Measurements from ENCODE around the gene GNAL. TPM values are rescaled to one million over a fixed set of nuclear protein-coding genes. Genes with fewer than 3 reads are reported as not detected.

The GNAL gene
- total RNA-seq, 1 donor from 2014 or later: 14.7 TPM

DNA sequence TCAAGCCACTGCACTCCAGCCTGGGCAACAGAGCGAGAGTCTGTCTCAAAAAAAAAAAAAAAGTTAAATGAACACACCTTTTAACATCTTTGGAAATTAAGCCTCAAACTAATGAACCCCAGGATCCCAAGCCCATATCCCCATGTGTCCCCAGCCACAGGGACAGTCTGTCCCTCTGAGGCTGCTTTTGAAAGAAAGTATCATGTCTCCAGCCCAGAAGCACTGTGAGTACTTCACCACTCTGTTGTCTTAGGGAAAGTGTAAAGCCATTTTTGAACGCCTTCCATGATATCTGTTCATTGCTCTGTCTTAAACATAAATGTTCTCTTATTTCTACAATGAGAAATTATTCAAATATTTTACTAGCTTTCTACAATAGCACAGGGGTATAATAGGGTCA lies 110.0 kb downstream of the GNAL start:
- Histone ChIP-seq H3K4me3 (ENCODE audit: low read depth, low read length) (no peak overlapping the region), H3K27me3 (ENCODE audit: control insufficient read depth, insufficient read depth, low read length) (no peaks in the 10 kb centered on the region), H3K36me3 (ENCODE audit: control insufficient read depth, insufficient read depth, low read length) (no peaks in the 10 kb centered on the region)
- TF ChIP-seq, protein P1, sequence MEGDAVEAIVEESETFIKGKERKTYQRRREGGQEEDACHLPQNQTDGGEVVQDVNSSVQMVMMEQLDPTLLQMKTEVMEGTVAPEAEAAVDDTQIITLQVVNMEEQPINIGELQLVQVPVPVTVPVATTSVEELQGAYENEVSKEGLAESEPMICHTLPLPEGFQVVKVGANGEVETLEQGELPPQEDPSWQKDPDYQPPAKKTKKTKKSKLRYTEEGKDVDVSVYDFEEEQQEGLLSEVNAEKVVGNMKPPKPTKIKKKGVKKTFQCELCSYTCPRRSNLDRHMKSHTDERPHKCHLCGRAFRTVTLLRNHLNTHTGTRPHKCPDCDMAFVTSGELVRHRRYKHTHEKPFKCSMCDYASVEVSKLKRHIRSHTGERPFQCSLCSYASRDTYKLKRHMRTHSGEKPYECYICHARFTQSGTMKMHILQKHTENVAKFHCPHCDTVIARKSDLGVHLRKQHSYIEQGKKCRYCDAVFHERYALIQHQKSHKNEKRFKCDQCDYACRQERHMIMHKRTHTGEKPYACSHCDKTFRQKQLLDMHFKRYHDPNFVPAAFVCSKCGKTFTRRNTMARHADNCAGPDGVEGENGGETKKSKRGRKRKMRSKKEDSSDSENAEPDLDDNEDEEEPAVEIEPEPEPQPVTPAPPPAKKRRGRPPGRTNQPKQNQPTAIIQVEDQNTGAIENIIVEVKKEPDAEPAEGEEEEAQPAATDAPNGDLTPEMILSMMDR (IDR thresholded peaks at IDR 0.05; ENCODE audit: insufficient read depth, low read length, poor library complexity, severe bottlenecking): no peak
- no peak for DNase-seq (ENCODE audit: low read depth)

DNA sequence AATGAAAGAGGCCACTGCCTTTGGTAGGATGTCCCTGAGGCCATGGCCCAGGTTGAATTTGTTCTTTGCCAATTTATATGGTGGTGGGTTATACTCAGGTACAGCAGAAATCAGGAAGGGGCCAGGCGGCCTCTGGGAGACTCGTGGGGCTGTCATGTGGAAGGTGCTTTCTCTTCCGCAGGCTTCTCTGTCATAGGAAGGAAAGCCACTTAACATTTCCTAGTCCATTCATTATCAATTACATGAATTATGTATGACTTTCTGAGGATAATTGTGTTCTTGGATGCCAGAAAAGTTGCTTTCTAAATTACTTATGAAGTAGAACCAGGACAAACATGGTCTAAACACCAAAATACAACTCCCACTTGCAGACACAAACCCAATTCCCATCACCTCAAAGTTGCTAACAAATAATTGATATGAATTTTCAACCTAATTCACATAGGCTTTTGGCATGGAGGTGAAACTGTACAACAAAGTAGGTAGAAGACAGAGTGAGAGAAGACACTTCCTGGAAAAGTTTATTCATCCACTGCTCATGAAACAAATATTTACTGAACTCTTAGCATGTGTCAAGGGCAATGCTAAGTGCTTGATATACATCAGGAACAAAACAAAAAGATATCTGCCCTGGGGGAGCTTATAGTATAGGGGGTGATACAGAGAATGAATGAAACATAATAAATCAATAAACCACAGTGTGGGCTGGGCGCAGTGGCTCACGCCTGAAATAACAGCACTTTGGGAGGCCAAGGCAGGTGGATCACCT lies 111.7 kb downstream of the GNAL start:
- no peaks in the 10 kb centered on the region for H3K36me3 ChIP-seq (ENCODE audit: control insufficient read depth, insufficient read depth, low read length)
- no peak for DNase-seq (ENCODE audit: low read depth)
- H3K4me3 ChIP-seq (ENCODE audit: low read depth, low read length): no peak overlapping the region
- TF ChIP-seq, protein P1 (IDR thresholded peaks at IDR 0.05; ENCODE audit: insufficient read depth, low read length, poor library complexity, severe bottlenecking): no peak
- H3K27me3 ChIP-seq (ENCODE audit: control insufficient read depth, insufficient read depth, low read length): no peaks in the 10 kb centered on the region

DNA sequence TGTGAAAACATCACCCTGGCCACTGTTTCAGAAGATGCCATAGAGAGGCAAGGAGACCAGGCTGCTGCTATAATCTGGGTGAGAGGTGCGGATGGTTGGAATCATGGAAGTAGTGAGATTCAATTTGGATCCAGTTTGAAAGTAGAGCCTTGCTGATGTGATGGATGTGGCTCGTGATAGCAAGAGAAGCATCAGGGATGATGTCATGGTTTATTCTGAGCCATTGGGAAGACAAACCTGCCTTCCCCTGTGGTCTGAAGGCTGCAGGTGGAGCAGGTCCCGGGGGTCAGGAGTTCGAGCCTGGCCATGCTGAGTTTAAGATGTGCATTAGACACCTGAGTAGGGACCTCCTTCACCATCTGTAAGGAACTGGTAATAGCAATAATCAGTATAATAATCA lies 112.5 kb downstream of the GNAL start:
- Histone ChIP-seq H3K27me3 (ENCODE audit: control insufficient read depth, insufficient read depth, low read length) (no peaks in the 10 kb centered on the region), H3K36me3 (ENCODE audit: control insufficient read depth, insufficient read depth, low read length) (no peaks in the 10 kb centered on the region), H3K4me3 (ENCODE audit: low read depth, low read length) (no peak overlapping the region)
- TF ChIP-seq, protein P1 (IDR thresholded peaks at IDR 0.05; ENCODE audit: insufficient read depth, low read length, poor library complexity, severe bottlenecking): no peak
- no peak for DNase-seq (ENCODE audit: low read depth)

DNA sequence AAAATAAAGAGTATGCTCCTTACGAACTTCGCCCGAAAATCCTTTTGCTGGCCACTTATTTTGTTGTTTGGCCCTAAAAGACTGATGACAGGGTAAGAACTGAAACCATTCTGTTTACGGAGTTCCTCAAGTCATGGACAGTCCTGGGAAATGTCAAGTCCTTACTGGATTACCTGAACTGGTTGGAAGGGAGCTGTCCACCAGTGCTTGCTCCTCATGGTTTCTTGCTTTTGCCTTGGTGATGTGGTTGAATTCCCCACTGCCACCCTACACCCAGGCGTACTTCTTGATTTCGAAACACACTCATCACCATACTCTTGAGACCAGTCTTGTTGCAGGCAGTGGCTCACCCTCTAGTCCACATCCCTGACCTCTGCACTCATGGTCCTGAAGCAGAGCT lies 113.1 kb downstream of the GNAL start:
- H3K27me3 ChIP-seq (ENCODE audit: control insufficient read depth, insufficient read depth, low read length): no peaks in the 10 kb centered on the region
- TF ChIP-seq, protein P1 (IDR thresholded peaks at IDR 0.05; ENCODE audit: insufficient read depth, low read length, poor library complexity, severe bottlenecking): no peak
- no peak for DNase-seq (ENCODE audit: low read depth)
- H3K36me3 ChIP-seq (ENCODE audit: control insufficient read depth, insufficient read depth, low read length): no peaks in the 10 kb centered on the region
- no peak overlapping the region for H3K4me3 ChIP-seq (ENCODE audit: low read depth, low read length)

DNA sequence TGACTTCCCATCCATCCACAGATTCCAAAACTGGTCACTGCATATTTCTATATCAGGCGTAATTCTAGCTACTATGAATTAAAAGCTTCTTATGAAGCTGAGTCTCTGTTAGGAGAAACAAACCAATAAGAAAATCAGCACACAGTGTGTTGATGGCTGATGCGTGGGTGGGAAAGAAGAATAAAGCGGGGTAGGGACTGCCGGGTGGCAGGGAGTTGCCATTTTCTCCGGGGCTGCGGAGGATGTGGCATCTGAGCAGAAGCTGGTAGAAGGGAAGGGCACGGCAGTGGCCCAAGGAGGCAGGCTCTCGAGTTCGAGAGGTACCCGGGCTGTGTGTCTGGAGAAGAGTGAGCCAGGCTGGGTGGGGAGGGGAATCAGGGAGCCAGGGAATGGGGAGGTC lies 113.5 kb downstream of the GNAL start:
- Histone ChIP-seq H3K27me3 (ENCODE audit: control insufficient read depth, insufficient read depth, low read length) (no peaks in the 10 kb centered on the region), H3K4me3 (ENCODE audit: low read depth, low read length) (no peak overlapping the region), H3K36me3 (ENCODE audit: control insufficient read depth, insufficient read depth, low read length) (no peaks in the 10 kb centered on the region)
- no peak for DNase-seq (ENCODE audit: low read depth)
- TF ChIP-seq, protein P1 (IDR thresholded peaks at IDR 0.05; ENCODE audit: insufficient read depth, low read length, poor library complexity, severe bottlenecking): no peak

DNA sequence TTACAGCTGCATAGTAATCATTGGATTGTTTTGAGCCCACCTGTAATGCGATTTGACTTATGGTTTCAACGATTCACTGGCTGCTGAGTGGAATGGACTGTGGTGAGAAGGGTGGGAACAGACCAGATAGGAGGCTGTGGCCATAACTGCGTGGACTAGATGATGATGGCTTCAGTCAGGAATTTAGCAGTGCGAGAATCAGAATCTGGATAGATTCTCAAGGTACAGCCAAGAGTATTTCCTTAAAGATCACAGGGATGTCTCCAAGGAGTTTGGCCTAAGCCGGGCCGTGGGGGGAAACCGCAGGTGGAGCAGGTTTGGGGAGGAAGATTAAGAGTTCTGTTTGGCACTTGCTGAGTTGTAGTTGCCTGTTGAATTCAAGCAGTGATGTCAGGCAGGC lies 118.2 kb downstream of the GNAL start:
- TF ChIP-seq, protein P1 (IDR thresholded peaks at IDR 0.05; ENCODE audit: insufficient read depth, low read length, poor library complexity, severe bottlenecking): no peak
- no peak overlapping the region for H3K4me3 ChIP-seq (ENCODE audit: low read depth, low read length)
- no peak for DNase-seq (ENCODE audit: low read depth)
- no peaks in the 10 kb centered on the region for H3K36me3 ChIP-seq (ENCODE audit: control insufficient read depth, insufficient read depth, low read length)
- no peaks in the 10 kb centered on the region for H3K27me3 ChIP-seq (ENCODE audit: control insufficient read depth, insufficient read depth, low read length)

Measured in kidney epithelial cell (primary cell).